ENCODE data around the gene SOS2. TPM values are rescaled to one million over a fixed set of nuclear protein-coding genes. Genes with fewer than 3 reads are reported as not detected.

The SOS2 gene
- total RNA-seq, 4 donors from 2014 or later: 13.8 to 29.6 (median 18.6) TPM

GRCh38 chr14:50110323-50111037, 120.9 kb downstream of the SOS2 start:
- no peak overlapping the region for H3K27ac ChIP-seq
- H3K4me1 ChIP-seq: peaks cover 5 to 33% (median 7%) of the 10 kb centered on the region in 3 donors

GRCh38 chr14:50109342-50109741, 122.0 kb downstream of the SOS2 start:
- no peak for DNase-seq
- Histone ChIP-seq H3K9me3 (no peaks in the 10 kb centered on the region), H3K27ac (peak overlapping the region in 2 of 4 donors; percentile 36 to 50), H3K27me3 (no peaks in the 10 kb centered on the region), H3K4me3 (no peak overlapping the region), H3K36me3 (peaks cover 0 to 72% (median 19%) of the 10 kb centered on the region in 3 donors), H3K4me1 (peaks cover 0 to 27% (median 2%) of the 10 kb centered on the region in 3 donors)
- intact Hi-C loops (cut with DNase I): loop anchor here (10.0 kb wide), 1 partner anchor 225 kb away; no protein-coding TSS in a partner anchor
- TF ChIP-seq CTCF (IDR thresholded peaks at IDR 0.05): no peak
- TF ChIP-seq POLR2A (IDR thresholded peaks at IDR 0.05): no peak
- 67 to 74% methylated on average over 6 of the region's 6 CpGs for WGBS, 2 donors

More at GRCh38 chr14:50110323-50111037, 120.9 kb downstream of the SOS2 start:
- no peaks in the 10 kb centered on the region for H3K27me3 ChIP-seq
- peaks cover 0 to 76% (median 19%) of the 10 kb centered on the region in 3 donors for H3K36me3 ChIP-seq
- 80 to 85% methylated on average over 4 of the region's 4 CpGs for WGBS, 2 donors
- no peak for DNase-seq
- H3K4me3 ChIP-seq: no peak overlapping the region
- H3K9me3 ChIP-seq: no peaks in the 10 kb centered on the region
- no peak for TF ChIP-seq CTCF (IDR thresholded peaks at IDR 0.05)
- TF ChIP-seq POLR2A (IDR thresholded peaks at IDR 0.05): no peak
- intact Hi-C loops (cut with DNase I): no loop called here

GRCh38 chr14:50107850-50108249, 123.5 kb downstream of the SOS2 start:
- Histone ChIP-seq H3K4me3 (no peak overlapping the region), H3K27me3 (no peaks in the 10 kb centered on the region), H3K27ac (peak overlapping the region; percentile 31 to 57 (median 47)), H3K4me1 (peaks cover 0 to 22% (median 0%) of the 10 kb centered on the region in 3 donors), H3K9me3 (no peaks in the 10 kb centered on the region), H3K36me3 (peaks cover 0 to 57% (median 14%) of the 10 kb centered on the region in 3 donors)
- TF ChIP-seq CTCF (IDR thresholded peaks at IDR 0.05) (no peak), POLR2A (IDR thresholded peaks at IDR 0.05) (no peak)
- 24 to 38% methylated on average over 2 of the region's 2 CpGs for WGBS, 2 donors
- intact Hi-C loops (cut with DNase I): loop anchor here (10.0 kb wide), 1 partner anchor 223 kb away; no protein-coding TSS in a partner anchor
- DNase-seq: no peak

- Histone ChIP-seq H3K4me3 (no peak overlapping the region), H3K27me3 (no peaks in the 10 kb centered on the region), H3K9me3 (no peaks in the 10 kb centered on the region), H3K36me3 (peaks cover 0 to 40% (median 7%) of the 10 kb centered on the region in 3 donors), H3K4me1 (peaks cover 0 to 30% (median 0%) of the 10 kb centered on the region in 3 donors), H3K27ac (no peak overlapping the region)
- intact Hi-C loops (cut with DNase I): loop anchor here (10.0 kb wide), 1 partner anchor 221 kb away; no protein-coding TSS in a partner anchor
- DNase-seq: no peak
- WGBS, 2 donors: 56 to 60% methylated on average over 4 of the region's 4 CpGs
- TF ChIP-seq CTCF (IDR thresholded peaks at IDR 0.05) (no peak), POLR2A (IDR thresholded peaks at IDR 0.05) (no peak)
These were observed 125.2 kb downstream of the SOS2 start for GRCh38 chr14:50106178-50106577.

GRCh38 chr14:50103558-50103957, 127.8 kb downstream of the SOS2 start:
- intact Hi-C loops (cut with DNase I): loop anchor here (10.0 kb wide), 1 partner anchor 219 kb away; no protein-coding TSS in a partner anchor
- peaks cover 0 to 15% (median 7%) of the 10 kb centered on the region in 3 donors for H3K36me3 ChIP-seq
- H3K27ac ChIP-seq: no peak overlapping the region
- no peak for DNase-seq
- WGBS, 2 donors: 84 to 86% methylated on average over 6 of the region's 6 CpGs
- H3K4me3 ChIP-seq: no peak overlapping the region
- TF ChIP-seq POLR2A (IDR thresholded peaks at IDR 0.05) (no peak), CTCF (IDR thresholded peaks at IDR 0.05) (no peak)
- no peaks in the 10 kb centered on the region for H3K27me3 ChIP-seq
- no peaks in the 10 kb centered on the region for H3K9me3 ChIP-seq
- peaks cover 0 to 39% (median 0%) of the 10 kb centered on the region in 3 donors for H3K4me1 ChIP-seq
